ENCODE results near the gene TMEM178B.
"Not testable (repeated sequence)": the region's sequence is repeated elsewhere in the genome, so short reads cannot be mapped to it uniquely, and the experiment has no call there.

The TMEM178B gene

DNA sequence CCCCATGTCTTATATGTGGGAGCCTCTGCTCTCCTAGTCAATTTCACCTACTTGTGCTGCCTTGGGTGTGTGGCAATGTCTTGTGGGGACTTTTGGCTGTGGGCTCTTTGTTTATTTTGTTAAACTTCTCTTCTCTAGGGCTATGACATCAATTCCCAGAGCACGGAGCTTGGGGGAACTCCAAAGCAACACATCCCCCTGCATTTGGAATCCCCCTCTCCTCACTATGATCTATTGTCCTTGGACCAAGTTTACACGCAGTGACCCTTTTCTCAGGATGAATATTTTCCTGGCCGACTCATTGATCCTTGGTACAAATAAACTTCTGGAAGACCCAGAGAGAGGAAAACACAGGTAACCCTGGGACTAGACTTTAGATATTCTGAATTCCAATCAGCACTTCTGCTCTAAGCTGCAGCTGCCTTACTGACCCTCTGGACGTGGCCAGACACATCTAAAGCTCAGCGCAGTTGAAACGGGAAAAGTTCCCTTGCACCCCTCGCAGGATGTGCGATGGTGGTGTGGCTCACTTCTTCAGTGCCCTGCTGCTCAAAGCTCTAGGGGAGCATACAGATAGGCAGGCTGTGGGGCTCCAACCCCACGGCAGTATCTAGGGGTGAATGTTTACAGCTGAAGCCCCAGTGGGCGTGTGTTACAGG is 110.8 kb downstream of the TMEM178B start:
- no peak for DNase-seq (ENCODE audit: low read depth in 2 of 2)

DNA sequence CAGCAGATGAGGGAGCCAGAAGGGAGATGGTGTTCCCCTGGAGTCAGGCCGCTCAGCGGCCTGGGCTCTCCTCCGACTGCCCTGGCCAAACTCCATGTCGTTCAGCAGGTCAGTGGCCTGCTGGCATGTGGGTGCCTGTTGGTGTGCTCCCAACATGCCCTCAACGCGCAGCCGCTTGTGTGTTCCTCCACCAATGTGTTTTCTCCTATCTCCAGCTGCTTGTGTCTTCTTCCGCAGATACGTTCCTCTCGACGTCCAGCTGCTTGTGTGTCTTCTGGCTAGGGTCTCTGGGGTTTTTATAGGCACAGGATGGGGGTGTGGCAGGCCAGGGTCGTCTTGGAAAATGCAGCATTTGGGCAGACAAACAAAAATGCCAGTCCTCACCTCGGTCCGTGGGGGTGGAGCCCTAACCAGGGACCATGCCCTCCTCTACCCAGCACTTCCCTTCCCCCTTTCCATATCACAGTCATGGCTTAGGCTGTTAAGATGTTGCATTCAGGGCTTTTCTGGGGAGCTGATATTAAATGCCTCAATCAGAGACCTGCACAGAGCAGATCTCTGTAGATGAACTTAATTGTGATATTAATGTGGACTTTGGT is 111.6 kb downstream of the TMEM178B start:
- no peak for DNase-seq (ENCODE audit: low read depth in 2 of 2)

DNA sequence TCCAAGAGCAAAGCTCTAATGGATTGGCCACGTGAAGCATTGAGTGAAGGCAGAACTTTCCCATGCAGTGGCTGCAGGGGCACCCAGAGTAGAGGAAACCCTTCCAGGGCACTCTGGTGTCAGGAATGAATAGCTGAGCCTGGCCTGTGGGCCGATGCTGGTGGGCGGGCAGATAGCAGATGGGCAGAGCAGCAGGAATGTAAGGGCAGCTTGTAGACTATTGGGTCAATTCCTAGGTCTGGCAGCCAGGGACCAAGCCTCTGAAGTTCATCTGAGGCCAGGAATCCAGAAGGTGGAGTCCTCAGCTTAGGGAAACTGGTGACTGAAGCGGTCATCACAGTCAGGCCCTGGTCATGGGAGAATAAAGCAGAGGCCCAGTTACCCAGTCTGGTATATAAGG is 115.4 kb downstream of the TMEM178B start:
- DNase-seq (ENCODE audit: low read depth in 2 of 2), result no peak

DNA sequence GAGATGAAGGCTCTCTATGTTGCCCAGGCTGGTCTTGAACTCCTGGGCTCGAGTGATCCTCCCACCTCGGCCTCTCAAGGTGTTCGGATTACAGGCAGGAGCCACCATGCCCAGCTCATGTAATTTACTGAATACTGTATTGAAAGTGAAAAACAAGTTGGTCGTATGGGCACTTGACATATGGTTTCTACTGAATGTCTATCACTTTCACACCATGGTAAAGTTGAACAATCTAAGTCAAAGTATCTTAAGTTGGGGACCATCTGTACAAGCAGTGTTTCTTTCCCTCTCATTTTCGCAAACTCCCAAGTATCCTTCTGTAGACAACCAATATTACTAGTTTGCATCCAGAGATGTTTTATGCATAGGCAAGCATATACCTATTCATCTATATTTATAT is 116.6 kb downstream of the TMEM178B start:
- DNase-seq (ENCODE audit: low read depth in 2 of 2), result no peak

DNA sequence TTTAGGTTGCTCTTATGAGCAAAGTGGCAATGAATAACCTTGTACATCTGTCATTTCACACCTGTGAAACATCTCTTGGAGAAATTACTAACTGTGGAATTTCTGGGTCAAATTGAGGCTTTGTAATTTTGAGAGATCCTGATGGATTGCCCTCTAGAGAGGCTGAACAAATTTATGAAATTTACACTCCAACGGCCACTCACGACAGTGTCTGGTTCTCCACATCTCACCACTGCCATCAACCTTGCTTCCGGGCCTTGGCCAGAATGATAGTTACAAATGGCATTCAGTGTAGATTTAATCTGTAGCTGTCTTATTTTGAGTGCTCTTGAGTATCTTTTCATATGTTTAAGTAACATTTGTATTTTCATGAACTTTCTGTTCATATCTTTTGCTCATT is 117.4 kb downstream of the TMEM178B start:
- no peak for DNase-seq (ENCODE audit: low read depth in 2 of 2)

DNA sequence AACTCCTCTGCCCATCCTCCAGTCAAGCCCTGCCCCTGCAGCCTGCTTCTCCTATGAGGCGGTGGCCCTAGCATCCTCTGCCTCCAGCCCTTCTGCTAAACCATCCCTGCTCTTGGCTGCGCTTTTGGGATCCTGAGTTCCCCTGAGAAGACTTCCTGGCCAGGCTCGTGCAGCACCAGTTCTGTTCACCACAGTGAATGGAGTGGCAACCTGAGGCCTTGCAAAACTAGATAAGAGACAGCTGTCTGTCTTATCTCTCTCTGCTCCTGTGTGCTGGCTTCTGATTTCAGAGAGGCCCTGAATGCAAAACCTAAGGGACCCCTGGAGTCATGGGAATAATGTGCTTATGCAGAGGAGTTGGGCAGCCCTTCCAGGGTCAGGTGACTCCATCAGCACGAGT is 119.2 kb downstream of the TMEM178B start:
- no peak for DNase-seq (ENCODE audit: low read depth in 2 of 2)

DNA sequence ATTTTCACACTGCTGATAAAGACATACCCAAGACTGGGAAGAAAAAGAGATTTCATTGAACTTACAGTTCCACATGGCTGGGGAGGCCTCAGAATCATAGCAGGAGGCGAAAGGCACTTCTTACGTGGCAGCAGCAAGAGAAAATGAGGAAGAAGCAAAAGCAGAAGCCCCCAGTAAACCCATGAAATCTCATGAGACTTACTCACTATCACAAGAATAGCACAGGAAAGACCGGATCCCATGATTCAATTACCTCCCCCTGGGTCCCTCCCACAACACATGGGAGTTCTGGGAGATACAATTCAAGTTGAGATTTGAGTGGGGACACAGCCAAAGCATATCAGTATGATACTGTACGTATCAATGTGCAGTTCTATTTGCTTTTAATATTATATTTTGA is 121.9 kb downstream of the TMEM178B start:
- DNase-seq (ENCODE audit: low read depth in 2 of 2), result not testable (repeated sequence)

DNA sequence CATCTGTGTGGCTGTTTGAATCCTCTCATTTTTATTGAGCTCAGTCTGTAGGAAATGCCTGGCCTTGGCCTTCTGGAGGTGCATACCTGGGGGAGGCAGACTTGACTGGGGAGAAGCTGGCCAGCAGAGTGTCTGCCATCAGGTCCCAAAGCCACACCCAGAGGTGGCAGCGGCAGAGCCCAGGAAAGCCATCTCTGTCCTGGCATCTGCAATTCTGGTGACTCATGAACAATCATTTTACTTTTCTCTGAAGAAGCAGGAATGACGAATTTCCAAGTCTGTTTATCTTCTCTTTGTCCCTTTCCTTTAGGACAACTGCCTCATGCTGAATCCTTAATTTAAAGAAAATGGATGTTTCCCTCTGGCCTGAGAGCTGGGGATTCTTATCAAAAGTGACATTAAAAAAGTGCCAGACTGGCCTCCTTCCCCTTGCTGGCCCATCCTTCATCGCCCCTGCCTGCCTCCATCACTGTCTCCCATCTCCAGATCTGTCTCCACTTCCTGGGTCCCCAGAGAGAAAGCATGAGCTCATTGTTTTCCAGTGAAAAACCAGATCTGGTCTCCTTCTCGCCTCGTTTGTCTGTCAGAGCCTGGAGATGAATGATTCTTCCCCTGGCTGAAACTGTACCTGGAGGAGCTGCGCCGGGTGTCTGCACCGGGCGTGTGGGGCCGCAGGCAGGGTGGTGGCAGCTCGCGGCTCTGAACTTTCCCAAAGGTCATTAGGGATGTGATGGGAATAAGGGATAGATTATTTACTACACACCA is 124.5 kb downstream of the TMEM178B start:
- DNase-seq (ENCODE audit: low read depth in 2 of 2), result no peak

DNA sequence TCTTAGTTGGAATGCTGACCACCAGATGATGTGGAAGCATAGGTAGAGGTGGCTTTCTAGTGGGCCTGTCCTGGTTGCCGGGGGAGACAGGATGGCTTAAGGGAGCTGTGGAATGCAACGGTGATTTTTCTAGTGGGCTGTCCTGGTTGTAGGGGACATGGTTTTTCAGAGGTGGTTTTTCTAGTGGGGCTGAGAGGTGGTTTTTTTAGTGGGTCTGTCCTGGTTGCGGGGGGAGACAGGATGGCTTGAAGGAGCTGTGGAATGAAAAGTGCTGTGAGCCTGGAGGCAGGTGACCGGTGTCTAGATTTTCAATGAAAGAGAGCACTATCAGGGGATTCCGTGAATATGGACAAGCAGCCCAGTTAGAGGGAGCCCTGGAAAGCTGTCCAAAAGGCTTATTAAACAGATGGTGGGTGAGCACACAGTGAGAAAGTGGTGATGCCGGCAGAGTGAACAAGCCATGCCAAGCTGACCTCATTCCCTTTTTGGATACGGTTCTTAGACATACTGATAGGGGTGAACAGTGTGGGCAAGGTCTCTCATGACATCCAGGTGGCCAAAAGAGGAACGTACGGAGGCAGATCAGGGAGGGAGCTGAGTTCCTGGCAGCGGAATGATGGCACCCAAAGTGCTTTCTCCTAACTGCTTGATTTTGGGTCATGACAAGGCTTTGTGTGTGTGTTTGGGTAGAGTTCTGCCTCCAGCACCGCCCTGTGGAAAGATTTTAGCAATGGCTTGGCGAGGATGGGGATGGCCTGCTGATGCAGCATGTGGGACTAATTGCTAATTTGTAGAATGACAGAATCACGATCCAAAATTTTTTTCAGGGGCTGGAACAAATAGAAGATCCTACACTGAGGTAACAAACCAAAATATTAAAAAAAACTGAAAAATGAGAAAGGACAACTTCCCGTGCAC is 126.6 kb downstream of the TMEM178B start:
- DNase-seq (ENCODE audit: low read depth in 2 of 2), result no peak

DNA sequence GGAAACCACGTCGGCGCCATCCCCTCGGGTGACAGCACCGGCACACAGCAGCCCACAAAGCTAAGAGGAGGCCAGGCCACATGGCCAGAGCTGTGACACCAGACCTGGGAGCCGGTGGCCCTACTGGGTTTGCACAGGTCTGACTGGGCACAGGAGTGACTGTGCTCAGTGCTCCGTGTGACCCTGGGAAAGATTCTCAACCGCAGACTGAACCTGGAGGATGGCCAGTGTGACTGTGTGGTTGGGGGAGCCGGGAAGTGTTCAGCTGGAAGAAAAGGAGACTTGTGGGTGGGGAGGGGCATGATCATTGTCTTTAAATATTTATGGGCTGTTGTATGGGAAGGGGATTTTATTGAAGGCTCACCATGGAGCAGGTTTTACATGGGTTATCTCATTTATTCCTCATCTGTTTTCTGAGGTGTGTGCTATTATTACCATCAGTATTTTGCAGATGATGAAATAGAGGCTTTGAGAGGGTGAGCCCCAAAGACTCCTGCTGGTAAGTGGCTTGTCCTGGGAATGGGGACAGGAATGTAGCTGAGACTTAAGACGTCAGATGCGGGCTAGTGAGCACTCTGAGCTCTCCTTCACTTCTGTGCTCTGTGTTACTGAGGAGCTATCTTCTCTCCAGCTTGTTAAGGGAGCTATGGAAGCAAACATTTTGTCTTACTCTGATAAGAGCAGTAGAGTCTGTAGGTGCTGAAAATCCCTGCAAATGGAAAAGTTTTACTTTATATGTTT is 127.5 kb downstream of the TMEM178B start:
- no peak for DNase-seq (ENCODE audit: low read depth in 2 of 2)

DNA sequence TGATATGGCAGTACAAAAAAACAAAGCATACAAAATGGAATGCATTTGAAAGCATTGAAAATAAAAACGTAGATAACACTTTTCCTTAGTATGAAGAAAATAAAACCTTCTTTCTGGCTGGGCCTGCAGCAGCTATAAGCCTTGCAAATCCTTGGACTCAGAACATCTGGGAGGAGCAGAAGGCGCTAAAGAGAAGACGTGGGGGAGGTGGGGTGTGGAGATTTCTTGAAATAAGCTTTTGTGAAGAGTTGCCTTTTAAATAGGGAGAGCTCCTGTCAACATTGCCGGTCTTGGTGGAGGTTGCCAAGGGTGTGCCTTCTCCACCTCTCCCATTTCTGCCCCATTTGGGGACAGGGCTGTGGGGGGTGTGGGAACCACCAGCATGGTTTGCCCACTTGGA is 128.7 kb downstream of the TMEM178B start:
- DNase-seq (ENCODE audit: low read depth in 2 of 2), result no peak

DNA sequence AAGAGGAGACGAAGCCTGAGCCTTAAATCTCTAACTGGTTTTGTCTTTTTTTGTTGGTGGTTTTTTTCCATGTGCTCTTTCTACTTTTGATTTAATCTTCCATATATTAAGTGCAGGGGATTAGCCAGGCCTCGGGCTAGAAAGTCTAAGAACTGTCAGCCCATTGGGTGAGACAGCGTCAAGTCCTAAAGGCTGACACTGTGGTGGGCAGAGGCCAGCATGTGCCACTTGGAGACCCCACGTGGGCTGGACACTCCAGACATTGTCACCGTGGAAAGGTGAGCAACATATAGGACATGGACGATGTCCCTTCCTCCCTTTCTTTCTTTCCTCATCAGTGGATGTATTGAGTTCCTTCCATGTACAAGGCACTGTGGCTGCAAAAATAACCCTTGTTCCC is 129.3 kb downstream of the TMEM178B start:
- DNase-seq (ENCODE audit: low read depth in 2 of 2), result no peak

DNA sequence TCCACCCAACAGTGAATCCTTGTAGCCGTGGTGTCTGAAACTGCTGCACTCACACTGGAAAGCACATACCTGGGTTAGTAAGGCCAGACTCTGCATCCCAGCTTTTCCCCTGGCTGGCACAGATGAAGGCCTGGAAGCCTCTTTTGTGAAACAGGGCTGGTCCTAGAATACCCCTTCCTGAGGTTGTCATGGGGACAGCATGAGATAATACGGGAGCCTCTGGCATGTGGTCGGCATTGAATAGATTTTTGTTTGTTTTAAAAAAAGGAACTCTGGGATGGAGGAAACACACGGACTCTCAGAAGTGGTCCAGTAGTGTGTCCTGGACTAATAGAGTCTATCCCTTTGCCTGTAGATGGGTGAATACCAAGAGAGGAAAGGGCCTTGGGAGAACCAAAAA is 129.7 kb downstream of the TMEM178B start:
- no peak for DNase-seq (ENCODE audit: low read depth in 2 of 2)

DNA sequence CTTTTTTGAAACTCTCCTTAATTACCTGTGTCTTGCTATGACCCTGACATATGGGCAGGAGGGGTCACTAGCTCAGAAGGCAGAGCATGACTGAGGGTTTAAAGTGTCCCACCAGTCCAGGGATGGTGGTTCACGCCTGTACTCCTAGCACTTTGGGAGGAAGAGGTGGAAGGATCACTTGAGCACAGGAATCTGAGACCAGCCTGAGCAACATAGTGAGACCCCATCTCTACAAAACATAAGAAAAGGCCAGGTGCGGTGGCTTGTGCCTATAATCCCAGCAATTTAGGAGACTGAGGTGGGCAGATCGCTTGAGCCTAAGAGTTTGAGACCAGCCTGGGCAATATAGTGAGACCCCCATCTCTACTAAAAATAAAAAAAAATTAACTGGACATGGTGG is 133.8 kb downstream of the TMEM178B start:
- no peak for DNase-seq (ENCODE audit: low read depth in 2 of 2)

DNA sequence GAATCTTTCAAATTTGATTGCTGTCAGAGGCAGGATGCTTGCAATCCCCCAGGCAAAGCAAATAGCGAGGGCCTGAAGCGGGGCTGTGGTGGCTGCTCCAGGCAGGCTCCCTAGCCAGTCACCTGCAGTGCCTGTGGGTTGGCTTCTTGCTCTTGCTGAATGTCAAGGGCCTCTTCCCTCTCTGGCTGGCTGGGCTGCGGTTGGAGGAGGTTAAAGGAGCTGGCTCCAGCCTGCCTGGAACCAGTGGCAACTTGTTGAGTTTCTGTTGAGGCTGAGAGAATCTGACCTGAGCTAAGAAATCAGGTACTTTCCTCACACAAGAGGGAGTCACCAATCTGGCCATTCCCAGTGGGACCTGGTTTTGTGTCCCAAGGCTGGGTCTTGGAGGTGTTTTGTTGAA is 134.7 kb downstream of the TMEM178B start:
- DNase-seq (ENCODE audit: low read depth in 2 of 2), result no peak

DNA sequence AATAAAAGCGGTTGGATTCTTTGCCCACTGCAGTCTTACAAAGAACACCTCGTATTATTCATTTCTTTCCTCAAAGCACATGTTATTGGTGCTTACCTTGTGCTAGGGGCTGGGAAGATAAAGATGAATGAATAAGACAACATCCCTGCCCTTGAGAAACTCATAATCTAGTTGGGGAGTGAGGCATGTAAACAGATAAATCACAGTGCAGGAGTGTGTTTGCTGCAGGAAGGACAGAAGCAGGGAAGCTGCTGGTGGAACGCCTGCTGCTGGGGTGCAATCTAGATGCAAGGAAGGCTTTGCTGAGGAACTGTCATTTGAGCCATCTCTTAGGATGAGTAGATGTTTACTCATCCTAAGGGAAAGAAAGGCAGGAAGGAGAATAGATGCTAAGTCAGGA is 135.6 kb downstream of the TMEM178B start:
- DNase-seq (ENCODE audit: low read depth in 2 of 2), result no peak

DNA sequence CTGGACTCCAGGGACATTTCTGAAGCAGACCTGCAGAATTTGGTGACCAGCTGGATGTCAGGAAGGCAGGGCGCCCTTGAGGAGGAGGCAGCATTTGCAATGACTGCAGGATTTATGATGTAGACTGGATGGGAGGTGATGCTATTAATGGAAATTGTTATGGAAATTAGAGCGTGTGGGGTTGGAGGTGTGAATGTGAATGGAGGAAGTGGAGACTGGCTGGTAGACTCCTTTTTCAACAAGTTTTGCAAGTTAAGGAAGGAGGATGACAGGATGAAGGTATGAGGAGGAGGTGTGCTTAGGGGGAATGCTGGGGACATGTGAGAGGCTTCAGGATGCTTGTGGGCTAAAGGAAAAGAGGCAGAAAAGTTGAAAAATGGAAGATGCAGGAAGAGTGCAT is 137.0 kb downstream of the TMEM178B start:
- DNase-seq (ENCODE audit: low read depth in 2 of 2), result no peak

DNA sequence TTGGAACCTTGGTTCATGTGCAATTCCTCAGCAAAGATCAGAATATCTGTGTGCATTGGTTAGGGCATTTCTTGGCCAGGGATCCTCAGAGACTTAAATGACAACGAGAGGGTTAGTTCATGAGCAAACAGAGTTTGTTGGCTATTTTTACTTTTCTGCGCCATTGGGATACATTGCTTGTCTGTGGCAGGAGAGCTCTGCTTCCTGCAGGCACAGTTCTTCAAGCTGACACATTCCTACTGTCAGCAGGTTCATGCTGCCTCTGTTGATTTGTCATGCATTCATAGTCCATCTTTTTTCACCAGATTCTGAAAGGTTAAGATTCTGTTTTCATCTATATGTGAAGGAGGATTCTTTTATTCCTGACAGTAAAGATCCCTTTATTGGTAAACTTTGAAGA is 139.4 kb downstream of the TMEM178B start:
- DNase-seq (ENCODE audit: low read depth in 2 of 2), result no peak

DNA sequence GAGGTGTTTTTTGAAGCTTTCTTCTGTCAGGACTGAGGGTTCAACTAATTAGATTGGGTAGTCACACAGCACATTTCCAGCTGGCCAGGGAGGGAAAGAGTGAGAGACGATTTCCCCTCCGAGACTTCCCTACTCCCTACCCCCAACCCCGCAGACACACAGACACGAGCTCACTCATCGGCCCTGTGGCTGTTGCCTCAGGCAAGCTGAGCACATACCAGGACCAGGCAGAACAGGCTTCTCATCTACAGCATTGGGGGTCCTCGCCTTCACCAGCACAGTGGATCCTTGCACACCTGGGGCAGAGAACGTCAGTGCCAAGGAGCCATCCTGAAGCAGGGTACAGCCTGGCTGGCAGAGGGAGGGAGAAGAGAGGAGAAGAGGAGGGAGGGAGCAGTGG is 144.1 kb downstream of the TMEM178B start:
- DNase-seq (ENCODE audit: low read depth in 2 of 2), result no peak

DNA sequence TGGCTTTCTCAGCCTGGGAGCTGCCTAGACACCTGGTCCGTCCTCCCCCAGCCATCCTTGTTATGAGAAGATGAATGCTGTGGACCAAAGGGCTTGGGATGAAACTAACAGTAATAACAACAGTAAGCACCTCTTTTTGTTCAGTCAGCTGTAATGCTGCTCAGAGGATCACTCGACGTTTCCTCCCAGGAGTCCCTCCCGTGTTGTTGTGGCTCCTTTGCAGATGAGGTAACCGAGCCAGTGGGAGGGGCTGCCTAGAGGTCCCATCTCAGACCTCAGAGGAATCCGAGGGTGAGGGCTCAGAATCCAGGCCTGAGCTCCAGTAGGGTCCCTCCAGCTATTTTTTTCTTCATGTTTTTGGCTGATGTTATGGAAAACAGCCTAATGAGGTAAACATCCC is 145.1 kb downstream of the TMEM178B start:
- no peak for DNase-seq (ENCODE audit: low read depth in 2 of 2)

DNA sequence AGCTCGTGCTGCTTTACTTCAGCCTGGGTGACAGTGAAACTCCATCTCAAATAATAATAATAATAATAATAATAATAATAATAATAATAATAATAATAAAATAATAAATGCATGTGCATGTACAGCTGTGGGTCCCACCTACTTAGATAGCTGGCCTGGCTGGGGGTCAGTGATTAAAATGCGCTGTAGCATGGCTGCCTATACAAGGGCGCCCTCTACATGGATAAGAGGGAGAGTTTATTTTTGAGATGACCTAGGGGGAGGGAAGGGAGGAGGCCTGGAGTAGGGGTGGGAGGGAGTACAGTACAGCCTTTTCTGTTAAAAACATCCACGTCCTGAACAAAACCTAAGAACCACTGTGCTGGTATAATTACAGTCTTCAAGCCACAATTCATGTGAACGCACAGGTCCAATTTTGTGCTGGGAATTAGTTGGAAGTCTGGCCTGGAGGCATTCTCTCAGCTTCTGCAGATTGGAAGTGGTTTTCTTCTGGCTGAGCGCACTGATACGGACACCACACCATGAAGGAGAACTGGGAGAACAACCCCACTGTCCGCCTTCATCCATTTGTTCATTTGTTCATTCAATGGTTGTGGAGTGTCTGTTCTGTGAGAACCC is 146.5 kb downstream of the TMEM178B start:
- DNase-seq (ENCODE audit: low read depth in 2 of 2), result no peak
